ENCODE measurements around the gene LYPD3. TPM values are rescaled to one million over a fixed set of nuclear protein-coding genes. Genes with fewer than 3 reads are reported as not detected.

The LYPD3 gene
- total and polyA plus RNA-seq, 7 donors: 0.12 to 0.26 TPM; not detected in 5

DNA sequence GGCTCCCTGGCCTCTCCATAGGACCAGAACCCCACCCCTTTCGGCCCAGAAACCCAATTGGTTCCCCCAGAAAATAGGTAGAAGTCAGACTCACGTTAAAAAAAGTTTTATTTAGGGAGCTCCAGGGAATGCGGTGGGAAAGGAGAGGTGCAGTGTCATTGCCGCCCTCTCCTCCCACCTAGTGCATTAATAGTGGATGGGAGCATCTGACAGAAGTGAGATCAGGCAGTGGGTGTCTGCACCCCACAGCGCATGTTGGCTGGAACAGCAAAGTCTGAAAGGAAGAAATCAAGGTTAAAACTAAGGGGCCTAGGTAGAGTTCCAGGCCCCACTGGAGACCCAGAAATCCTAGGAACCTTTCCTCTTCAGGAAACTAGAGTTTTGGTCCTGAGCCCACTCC lies 41.2 kb upstream of the LYPD3 start:
- Histone ChIP-seq H3K27me3 (ENCODE audit: insufficient read depth in 3 of 3, low read length in 2 of 3) (no peaks in the 10 kb centered on the region), H3K4me3 (no peak overlapping the region), H3K27ac (no peak overlapping the region), H3K9me3 (no peaks in the 10 kb centered on the region), H3K36me3 (ENCODE audit: insufficient read depth in 1 of 2, low read depth in 1 of 2) (peaks cover 0 to 36% of the 10 kb centered on the region in 2 donors), H3K4me1 (peaks cover 11% of the 10 kb centered on the region)
- intact Hi-C loops (cut with DNase I): no loop called here
- ATAC-seq (no peak), DNase-seq (no peak)
- TF ChIP-seq, protein P1, sequence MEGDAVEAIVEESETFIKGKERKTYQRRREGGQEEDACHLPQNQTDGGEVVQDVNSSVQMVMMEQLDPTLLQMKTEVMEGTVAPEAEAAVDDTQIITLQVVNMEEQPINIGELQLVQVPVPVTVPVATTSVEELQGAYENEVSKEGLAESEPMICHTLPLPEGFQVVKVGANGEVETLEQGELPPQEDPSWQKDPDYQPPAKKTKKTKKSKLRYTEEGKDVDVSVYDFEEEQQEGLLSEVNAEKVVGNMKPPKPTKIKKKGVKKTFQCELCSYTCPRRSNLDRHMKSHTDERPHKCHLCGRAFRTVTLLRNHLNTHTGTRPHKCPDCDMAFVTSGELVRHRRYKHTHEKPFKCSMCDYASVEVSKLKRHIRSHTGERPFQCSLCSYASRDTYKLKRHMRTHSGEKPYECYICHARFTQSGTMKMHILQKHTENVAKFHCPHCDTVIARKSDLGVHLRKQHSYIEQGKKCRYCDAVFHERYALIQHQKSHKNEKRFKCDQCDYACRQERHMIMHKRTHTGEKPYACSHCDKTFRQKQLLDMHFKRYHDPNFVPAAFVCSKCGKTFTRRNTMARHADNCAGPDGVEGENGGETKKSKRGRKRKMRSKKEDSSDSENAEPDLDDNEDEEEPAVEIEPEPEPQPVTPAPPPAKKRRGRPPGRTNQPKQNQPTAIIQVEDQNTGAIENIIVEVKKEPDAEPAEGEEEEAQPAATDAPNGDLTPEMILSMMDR (IDR thresholded peaks at IDR 0.05): no peak
- 89 to 93% (median 93%) methylated on average over 5 of the region's 5 CpGs for WGBS, 3 donors

DNA sequence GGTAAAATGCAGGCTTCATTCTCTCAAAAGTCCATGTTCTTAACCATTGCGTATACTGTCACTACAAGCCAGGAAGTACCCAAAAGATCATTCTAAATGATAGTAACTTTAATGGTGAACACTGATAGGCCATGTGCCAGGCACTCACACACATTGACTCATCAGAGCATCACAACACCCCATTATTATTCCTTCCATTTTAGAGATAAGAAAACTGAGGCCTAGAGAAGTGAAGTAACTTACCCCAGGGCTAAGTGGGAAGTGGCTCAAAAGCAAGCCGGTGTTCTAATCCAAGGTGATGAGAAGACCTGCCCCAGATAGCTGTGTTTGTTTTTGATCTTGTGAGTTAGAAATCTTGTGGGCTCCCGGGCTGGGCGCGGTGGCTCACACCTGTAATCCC lies 40.5 kb upstream of the LYPD3 start:
- intact Hi-C loops (cut with DNase I): no loop called here
- 94 to 97% (median 96%) methylated on average over 5 of the region's 5 CpGs for WGBS, 3 donors
- H3K36me3 ChIP-seq (ENCODE audit: insufficient read depth in 1 of 2, low read depth in 1 of 2): peaks cover 0 to 35% of the 10 kb centered on the region in 2 donors
- ATAC-seq (no peak), DNase-seq (no peak)
- no peaks in the 10 kb centered on the region for H3K9me3 ChIP-seq
- no peaks in the 10 kb centered on the region for H3K27me3 ChIP-seq (ENCODE audit: insufficient read depth in 3 of 3, low read length in 2 of 3)
- H3K4me1 ChIP-seq: peaks cover 11% of the 10 kb centered on the region
- TF ChIP-seq, protein P1 (IDR thresholded peaks at IDR 0.05): no peak
- no peak overlapping the region for H3K27ac ChIP-seq
- no peak overlapping the region for H3K4me3 ChIP-seq

DNA sequence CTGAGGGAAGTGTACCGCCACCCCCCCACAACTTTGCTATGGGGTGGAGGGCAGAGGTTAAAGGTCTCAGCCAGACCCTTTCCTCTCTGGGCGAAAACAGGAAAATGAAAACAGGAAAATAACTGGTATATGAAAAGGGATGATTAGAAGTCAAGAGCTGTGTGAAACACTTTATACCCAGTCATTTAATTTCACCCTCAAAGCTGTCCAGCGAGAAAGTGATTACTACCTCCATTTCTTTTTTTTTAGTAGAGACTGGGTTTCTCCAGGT lies 39.7 kb upstream of the LYPD3 start:
- WGBS, 3 donors: 80 to 91% (median 86%) methylated on average over 3 of the region's 3 CpGs
- H3K9me3 ChIP-seq: no peaks in the 10 kb centered on the region
- ATAC-seq (no peak), DNase-seq (no peak)
- peak overlapping the region; percentile 75 for H3K27ac ChIP-seq
- intact Hi-C loops (cut with DNase I): no loop called here
- peak overlapping the region; percentile 79 for H3K4me3 ChIP-seq
- peaks cover 11% of the 10 kb centered on the region for H3K4me1 ChIP-seq
- no peaks in the 10 kb centered on the region for H3K27me3 ChIP-seq (ENCODE audit: insufficient read depth in 3 of 3, low read length in 2 of 3)
- H3K36me3 ChIP-seq (ENCODE audit: insufficient read depth in 1 of 2, low read depth in 1 of 2): peaks cover 0 to 30% of the 10 kb centered on the region in 2 donors
- TF ChIP-seq, protein P1 (IDR thresholded peaks at IDR 0.05): no peak

DNA sequence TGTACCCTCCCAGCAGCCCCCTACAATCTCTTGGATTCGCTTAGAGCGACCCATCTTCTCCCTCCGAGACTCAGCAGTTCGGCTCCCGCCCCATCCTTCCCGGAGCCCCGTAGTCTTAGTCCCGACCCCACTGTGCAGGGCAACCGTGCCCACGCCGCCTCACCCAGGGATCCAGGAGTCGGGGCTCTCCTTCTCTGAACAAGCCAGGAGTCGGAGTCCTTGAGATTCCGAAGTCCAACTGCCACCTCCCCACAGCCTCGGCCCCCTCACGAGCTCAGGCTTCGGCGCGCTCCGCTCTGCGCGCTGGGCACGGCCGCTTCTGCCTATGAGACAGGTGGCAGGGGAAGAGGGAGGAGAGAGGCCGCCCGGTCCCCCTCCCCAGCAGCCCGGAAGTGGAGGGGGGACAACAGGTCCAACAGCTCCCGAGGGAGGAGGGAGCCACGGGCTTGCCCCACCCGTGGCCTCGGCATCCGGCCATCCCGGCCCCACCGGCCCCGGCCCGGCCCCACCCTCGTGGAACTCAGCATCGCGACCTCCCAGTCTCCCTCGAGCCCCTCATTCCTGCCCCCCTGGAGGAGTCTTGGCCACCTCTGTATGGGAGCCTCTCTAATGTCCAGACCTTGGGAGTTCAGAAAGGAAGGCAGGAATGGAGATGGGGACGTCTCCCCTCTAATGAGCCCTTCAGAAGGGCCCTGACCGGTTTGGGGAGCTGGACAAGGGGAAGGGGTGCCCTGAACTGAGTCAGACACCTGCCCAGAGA lies 39.2 kb upstream of the LYPD3 start, which contains the start of gene PHLDB3:
Gene PHLDB3 (minus strand): TSS at position 321 of the 760 bp plus-strand sequence. CDS start 628 bp downstream, outside the sequence.
- Histone ChIP-seq H3K9me3 (no peaks in the 10 kb centered on the region), H3K27ac (peak within 1 kb of the TSS; percentile 75), H3K27me3 (ENCODE audit: insufficient read depth in 3 of 3, low read length in 2 of 3) (no peaks in the 10 kb centered on the region), H3K4me3 (peak within 1 kb of the TSS; percentile 79), H3K36me3 (ENCODE audit: insufficient read depth in 1 of 2, low read depth in 1 of 2) (peaks cover 0 to 28% of the 10 kb centered on the region in 2 donors), H3K4me1 (peaks cover 11% of the 10 kb centered on the region)
- peak; percentile 44 to 63 for DNase-seq
- intact Hi-C loops (cut with DNase I): loop anchor here (5.0 kb wide), 2 partner anchors 37 to 42 kb away; partner anchors contain the start of gene LYPD3 (in 1 of the 2)
- 3% methylated on average over 34 to 42 of the region's 42 CpGs for WGBS, 3 donors
- peak; percentile 25 to 59 (median 44) for ATAC-seq
- TF ChIP-seq, protein P1 (IDR thresholded peaks at IDR 0.05): no peak
